Vagina (tissue), 2 donors: ENCODE results near the gene PALM2AKAP2. TPM values are rescaled to one million over a fixed set of nuclear protein-coding genes. Genes with fewer than 3 reads are reported as not detected.

Experiments used
- DNase-seq, 2 donors: peaks; one replicate each; pipeline ENCODE4 v3.0.0-alpha.2; 2017; ENCODE audit errors: extremely low spot score in 2 of 2
- H3K27ac ChIP-seq: fragments of 200-600 bp; sonication (generic); one replicate; pipeline ENCODE4 v1.5.1; 2019
- H3K27me3 ChIP-seq: fragments of 200-600 bp; sonication (generic); one replicate; pipeline ENCODE4 v1.5.1; 2019
- H3K36me3 ChIP-seq, 2 donors: fragments of 200-600 bp; sonication (generic); one replicate each; pipeline ENCODE4 v1.5.1; 2017 to 2019
- H3K4me1 ChIP-seq: fragments of 200-600 bp; sonication (generic); one replicate; pipeline ENCODE4 v1.5.1; 2019
- H3K4me3 ChIP-seq, 2 donors: fragments of 200-600 bp; sonication (generic); 1 replicate in 1 of 2; 2 replicates in 1 of 2; pipeline ENCODE4 v1.5.1; 2016 to 2019
- H3K9me3 ChIP-seq: fragments of 200-600 bp; sonication (generic); one replicate; pipeline ENCODE4 v1.5.1; 2019
- CTCF ChIP-seq, 3 experiments: fragments of 450-650 bp in 2 of 3; fragments of 200-600 bp in 1 of 3; sonication (generic) in 1 of 3; IDR thresholded peaks; one replicate each; pipeline ENCODE4 v1.5.1; 2017 to 2019; ENCODE audit warnings: antibody characterized with exemption in 3 of 3, mild to moderate bottlenecking in 2 of 3, moderate library complexity in 2 of 3
- POLR2A ChIP-seq, 2 donors: fragments of 450-650 bp; IDR thresholded peaks; one replicate each; pipeline ENCODE4 v1.6.1; 2017; ENCODE audit warnings: antibody characterized with exemption in 2 of 2, mild to moderate bottlenecking in 2 of 2, moderate library complexity in 2 of 2
- POLR2AphosphoS5 ChIP-seq, 2 donors: sonication (generic); formaldehyde crosslinking; IDR thresholded peaks; one replicate each; pipeline ENCODE4 v1.9.0; 2017; ENCODE audit warnings: antibody characterized with exemption in 2 of 2, mild to moderate bottlenecking in 2 of 2, low read depth in 1 of 2; ENCODE audit not compliant: insufficient read depth in 1 of 2
- intact Hi-C: fragments of 100-400 bp; cut with DNase I; formaldehyde crosslinking; loops from one replicate; pipeline ENCODE4 v1.15.1; 2023
- total RNA-seq: library from RNA; depleted of rRNA; stranded (reverse); fragments of >200 nt; gene quantifications from one replicate; pipeline ENCODE4 v1.2.3, GENCODE V29; 2016

PALM2AKAP2 gene
- total RNA-seq, 1 donor from 2014 or later, result 7.9 TPM

- H3K4me3 ChIP-seq, result no peak overlapping the region
- intact Hi-C loops, result no loop called here
- no peak for TF ChIP-seq CTCF (IDR thresholded peaks at IDR 0.05)
- TF ChIP-seq POLR2A (IDR thresholded peaks at IDR 0.05), result no peak
- no peak for TF ChIP-seq POLR2AphosphoS5 (IDR thresholded peaks at IDR 0.05; ENCODE audit: insufficient read depth in 1 of 2, low read depth in 1 of 2)
- H3K27me3 ChIP-seq, result no peaks in the 10 kb centered on the region
- no peaks in the 10 kb centered on the region for H3K36me3 ChIP-seq
- no peak for DNase-seq
- H3K9me3 ChIP-seq, result no peaks in the 10 kb centered on the region
- H3K4me1 ChIP-seq, result no peaks in the 10 kb centered on the region
- H3K27ac ChIP-seq, result no peak overlapping the region
Measured at GRCh38 chr9:109751253-109751652, 28.7 kb upstream of the PALM2AKAP2 start.

GRCh38 chr9:109753308-109753707 is 26.7 kb upstream of the PALM2AKAP2 start:
- Histone ChIP-seq H3K27me3 (no peaks in the 10 kb centered on the region), H3K4me1 (no peaks in the 10 kb centered on the region), H3K27ac (no peak overlapping the region), H3K9me3 (no peaks in the 10 kb centered on the region), H3K36me3 (no peaks in the 10 kb centered on the region), H3K4me3 (no peak overlapping the region)
- DNase-seq, result no peak
- intact Hi-C loops, result no loop called here
- TF ChIP-seq POLR2A (IDR thresholded peaks at IDR 0.05), result no peak
- no peak for TF ChIP-seq POLR2AphosphoS5 (IDR thresholded peaks at IDR 0.05; ENCODE audit: insufficient read depth in 1 of 2, low read depth in 1 of 2)
- no peak for TF ChIP-seq CTCF (IDR thresholded peaks at IDR 0.05)

GRCh38 chr9:109755040-109755439 is 25.0 kb upstream of the PALM2AKAP2 start:
- Histone ChIP-seq H3K27me3 (no peaks in the 10 kb centered on the region), H3K4me1 (no peaks in the 10 kb centered on the region), H3K4me3 (no peak overlapping the region), H3K9me3 (no peaks in the 10 kb centered on the region), H3K27ac (no peak overlapping the region), H3K36me3 (no peaks in the 10 kb centered on the region)
- TF ChIP-seq CTCF (IDR thresholded peaks at IDR 0.05) (no peak), POLR2A (IDR thresholded peaks at IDR 0.05) (no peak), POLR2AphosphoS5 (IDR thresholded peaks at IDR 0.05; ENCODE audit: insufficient read depth in 1 of 2, low read depth in 1 of 2) (no peak)
- DNase-seq, result no peak
- intact Hi-C loops, result no loop called here

- TF ChIP-seq CTCF (IDR thresholded peaks at IDR 0.05), result no peak
- TF ChIP-seq POLR2A (IDR thresholded peaks at IDR 0.05), result no peak
- no peak for TF ChIP-seq POLR2AphosphoS5 (IDR thresholded peaks at IDR 0.05; ENCODE audit: insufficient read depth in 1 of 2, low read depth in 1 of 2)
- no peak overlapping the region for H3K4me3 ChIP-seq
- intact Hi-C loops, result no loop called here
Measured at GRCh38 chr9:109759589-109759988, 20.4 kb upstream of the PALM2AKAP2 start.

GRCh38 chr9:109765278-109765677 is 14.7 kb upstream of the PALM2AKAP2 start:
- Histone ChIP-seq H3K9me3 (no peaks in the 10 kb centered on the region), H3K27me3 (no peaks in the 10 kb centered on the region), H3K27ac (no peak overlapping the region), H3K4me1 (no peaks in the 10 kb centered on the region), H3K4me3 (no peak overlapping the region), H3K36me3 (no peaks in the 10 kb centered on the region)
- DNase-seq, result no peak
- TF ChIP-seq POLR2AphosphoS5 (IDR thresholded peaks at IDR 0.05; ENCODE audit: insufficient read depth in 1 of 2, low read depth in 1 of 2), result no peak
- TF ChIP-seq CTCF (IDR thresholded peaks at IDR 0.05), result no peak
- no peak for TF ChIP-seq POLR2A (IDR thresholded peaks at IDR 0.05)
- intact Hi-C loops, result no loop called here

More at GRCh38 chr9:109759589-109759988, 20.4 kb upstream of the PALM2AKAP2 start:
- Histone ChIP-seq H3K9me3 (no peaks in the 10 kb centered on the region), H3K27me3 (no peaks in the 10 kb centered on the region), H3K27ac (no peak overlapping the region), H3K36me3 (no peaks in the 10 kb centered on the region), H3K4me1 (no peaks in the 10 kb centered on the region)
- DNase-seq, result no peak
